NB4 (cell line): ENCODE results near the gene MMP28.

Experiments
- MYC ChIP-seq: IDR thresholded peaks from 2 replicates; pipeline ENCODE4 v1.6.1; 2011; ENCODE audit warnings: low read depth, low read length
- POLR2A ChIP-seq: IDR thresholded peaks from 2 replicates; pipeline ENCODE4 v1.6.1; 2011; ENCODE audit warnings: mild to moderate bottlenecking; ENCODE audit not compliant: insufficient read length; ENCODE audit errors: extremely low read depth
- TF ChIP-seq, protein P1 (sequence below): IDR thresholded peaks from one replicate; pipeline ENCODE4 v1.5.1; 2012; ENCODE audit warnings: low read depth, low read length
- TF ChIP-seq, protein P2 (sequence below): IDR thresholded peaks from 2 replicates; pipeline ENCODE4 v1.6.1; 2011; ENCODE audit warnings: low read depth, low read length

DNA sequence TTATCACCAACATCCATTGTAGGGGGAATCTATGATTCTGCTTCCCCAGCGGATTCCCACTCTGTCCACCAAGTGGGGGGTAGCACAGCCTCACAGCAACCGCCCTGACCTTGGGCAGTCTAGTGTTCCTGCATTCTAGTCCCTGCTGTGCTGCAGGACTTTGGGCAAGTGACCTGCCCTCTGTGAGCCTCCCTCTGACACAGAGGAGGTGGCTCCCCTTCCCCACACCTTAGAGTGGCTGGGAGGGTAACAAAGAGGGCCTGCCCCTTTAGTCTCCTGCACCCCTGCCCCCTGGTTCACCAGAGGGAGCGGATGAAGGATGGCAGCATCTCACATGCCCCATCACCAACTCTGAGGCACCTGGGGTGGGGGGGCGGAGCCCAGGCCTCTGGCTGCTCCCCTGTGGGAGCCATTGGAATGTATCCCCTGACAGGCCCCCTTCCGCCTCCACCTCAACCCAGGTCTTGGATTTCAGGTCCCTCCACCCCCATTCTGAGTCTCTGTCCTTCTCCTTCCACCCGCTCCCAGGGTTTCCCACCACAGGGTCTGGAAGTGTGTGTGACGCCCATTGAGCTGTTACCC is 52.5 kb downstream of the MMP28 start:
- TF ChIP-seq POLR2A: no peak
- TF ChIP-seq, protein P1, sequence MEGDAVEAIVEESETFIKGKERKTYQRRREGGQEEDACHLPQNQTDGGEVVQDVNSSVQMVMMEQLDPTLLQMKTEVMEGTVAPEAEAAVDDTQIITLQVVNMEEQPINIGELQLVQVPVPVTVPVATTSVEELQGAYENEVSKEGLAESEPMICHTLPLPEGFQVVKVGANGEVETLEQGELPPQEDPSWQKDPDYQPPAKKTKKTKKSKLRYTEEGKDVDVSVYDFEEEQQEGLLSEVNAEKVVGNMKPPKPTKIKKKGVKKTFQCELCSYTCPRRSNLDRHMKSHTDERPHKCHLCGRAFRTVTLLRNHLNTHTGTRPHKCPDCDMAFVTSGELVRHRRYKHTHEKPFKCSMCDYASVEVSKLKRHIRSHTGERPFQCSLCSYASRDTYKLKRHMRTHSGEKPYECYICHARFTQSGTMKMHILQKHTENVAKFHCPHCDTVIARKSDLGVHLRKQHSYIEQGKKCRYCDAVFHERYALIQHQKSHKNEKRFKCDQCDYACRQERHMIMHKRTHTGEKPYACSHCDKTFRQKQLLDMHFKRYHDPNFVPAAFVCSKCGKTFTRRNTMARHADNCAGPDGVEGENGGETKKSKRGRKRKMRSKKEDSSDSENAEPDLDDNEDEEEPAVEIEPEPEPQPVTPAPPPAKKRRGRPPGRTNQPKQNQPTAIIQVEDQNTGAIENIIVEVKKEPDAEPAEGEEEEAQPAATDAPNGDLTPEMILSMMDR: no peak
- TF ChIP-seq, protein P2, sequence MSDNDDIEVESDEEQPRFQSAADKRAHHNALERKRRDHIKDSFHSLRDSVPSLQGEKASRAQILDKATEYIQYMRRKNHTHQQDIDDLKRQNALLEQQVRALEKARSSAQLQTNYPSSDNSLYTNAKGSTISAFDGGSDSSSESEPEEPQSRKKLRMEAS: no peak
- TF ChIP-seq MYC: no peak
